Activated naive CD8-positive, alpha-beta T cell treated with anti-CD3 and anti-CD28 coated beads, Interleukin-2, amount 10 ng/mL, durations not matched to agents 7 days and 5 days (primary cell): ENCODE measurements around the gene ACTR3C. TPM values are rescaled to one million over a fixed set of nuclear protein-coding genes. Genes with fewer than 3 reads are reported as not detected.
"Not testable (repeated sequence)": the region's sequence is repeated elsewhere in the genome, so short reads cannot be mapped to it uniquely, and the experiment has no call there.

Experiments
- ATAC-seq: fragments of 150-1000 bp; cut with Tn5 transposase; one replicate; pipeline ENCODE4 v1.10.0; 2021; ENCODE audit warnings: low read depth, moderate library complexity
- POLR2A ChIA-PET: fragments of 350-600 bp; sonication (Branson Sonifier 250); formaldehyde crosslinking; loops from one replicate; lab custom pipeline; 2021; ENCODE audit warnings: antibody characterized with exemption; lab: Charles Lee
- DNase-seq: peaks from one replicate; pipeline ENCODE4 v3.0.0; 2021
- H3K27ac Mint-ChIP-seq: one replicate; pipeline ENCODE4 v1.8.0; 2022; ENCODE audit warnings: mild to moderate bottlenecking, mixed read lengths
- H3K27me3 Mint-ChIP-seq: one replicate; pipeline ENCODE4 v1.8.0; 2022; ENCODE audit warnings: mild to moderate bottlenecking, moderate library complexity, mixed read lengths
- H3K36me3 Mint-ChIP-seq: one replicate; pipeline ENCODE4 v1.8.0; 2021; ENCODE audit warnings: mild to moderate bottlenecking, mixed read lengths
- H3K4me1 Mint-ChIP-seq: one replicate; pipeline ENCODE4 v1.8.0; 2021; ENCODE audit warnings: mixed read lengths
- H3K4me3 Mint-ChIP-seq: one replicate; pipeline ENCODE4 v1.8.0; 2022; ENCODE audit warnings: mild to moderate bottlenecking, moderate library complexity, mixed read lengths
- H3K9me3 Mint-ChIP-seq: one replicate; pipeline ENCODE4 v1.8.0; 2021; ENCODE audit warnings: mixed read lengths
- total RNA-seq, 2 experiments: library from RNA; stranded (reverse); gene quantifications; one replicate each; pipeline ENCODE4 v1.2.3, GENCODE V29; 2021

The ACTR3C gene
- total RNA-seq, 2 experiments from 2014 or later, result 6.4 to 7.0 TPM

DNA sequence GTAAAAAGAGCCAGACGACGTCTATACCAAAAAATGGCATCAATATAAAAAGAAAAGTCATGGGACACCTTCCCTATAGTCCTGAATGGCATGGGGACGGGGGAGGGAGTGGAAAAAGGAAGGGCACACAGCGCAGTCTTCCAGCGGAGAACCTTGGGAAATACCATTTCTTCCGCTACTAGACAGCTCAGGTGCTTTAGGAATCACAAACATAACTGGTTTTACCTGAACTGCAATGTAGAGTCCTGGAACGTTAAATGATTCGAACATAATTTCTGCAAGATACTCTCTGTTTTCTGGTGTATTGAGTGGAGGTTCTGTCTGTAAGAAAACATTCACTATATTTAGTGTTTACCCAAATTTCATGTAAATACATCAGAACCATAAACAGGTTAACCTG, 28.3 kb downstream of the ACTR3C start:
- H3K4me1 Mint-ChIP-seq, H3K27ac Mint-ChIP-seq, POLR2A ChIA-PET, H3K36me3 Mint-ChIP-seq, H3K27me3 Mint-ChIP-seq, DNase-seq, ATAC-seq, H3K4me3 Mint-ChIP-seq, H3K9me3 Mint-ChIP-seq: not testable (repeated sequence)

DNA sequence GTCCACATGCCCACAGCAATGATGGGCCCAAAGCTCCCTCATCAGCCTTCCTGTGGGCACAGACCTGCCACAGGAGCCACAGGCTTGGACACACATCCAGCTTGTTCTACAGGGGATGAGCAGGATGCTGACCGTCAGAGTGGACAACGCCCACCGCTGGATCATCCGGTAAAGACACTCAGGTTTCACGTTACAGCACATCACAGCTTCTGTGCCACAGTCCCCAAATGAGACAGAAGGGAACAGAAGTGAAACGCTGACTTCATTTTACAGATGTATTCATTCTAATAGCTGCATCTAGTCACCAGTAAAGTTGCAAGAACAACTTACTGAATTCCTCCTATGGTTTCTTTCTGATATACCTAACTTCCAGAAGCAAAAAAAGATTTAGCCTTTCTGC, 33.0 kb downstream of the ACTR3C start:
- H3K9me3 Mint-ChIP-seq, H3K4me1 Mint-ChIP-seq, ATAC-seq, H3K27ac Mint-ChIP-seq, H3K27me3 Mint-ChIP-seq, POLR2A ChIA-PET, H3K36me3 Mint-ChIP-seq, DNase-seq, H3K4me3 Mint-ChIP-seq: not testable (repeated sequence)

DNA sequence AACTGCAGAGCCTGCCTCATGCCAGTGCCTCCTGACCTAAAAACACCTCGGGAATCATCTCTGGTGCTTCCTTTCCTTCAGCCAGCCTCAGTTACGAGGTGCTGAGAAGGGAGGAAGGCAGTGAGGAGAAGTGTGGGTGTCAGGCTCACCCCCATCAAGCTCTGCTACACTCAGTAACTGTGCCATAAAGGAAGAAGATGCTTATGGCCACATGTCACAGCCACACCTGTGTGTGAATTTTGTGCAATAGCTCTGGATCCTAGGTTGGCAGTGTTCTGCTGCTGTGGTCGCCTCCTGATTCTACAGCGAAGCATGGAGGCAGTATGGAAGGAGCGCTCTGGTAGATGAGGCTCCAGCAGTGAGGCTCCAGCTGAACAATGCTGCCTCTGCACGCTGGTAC, 34.5 kb downstream of the ACTR3C start:
- H3K9me3 Mint-ChIP-seq, H3K4me1 Mint-ChIP-seq, H3K27me3 Mint-ChIP-seq, DNase-seq, H3K36me3 Mint-ChIP-seq, ATAC-seq, H3K4me3 Mint-ChIP-seq, H3K27ac Mint-ChIP-seq, POLR2A ChIA-PET: not testable (repeated sequence)

DNA sequence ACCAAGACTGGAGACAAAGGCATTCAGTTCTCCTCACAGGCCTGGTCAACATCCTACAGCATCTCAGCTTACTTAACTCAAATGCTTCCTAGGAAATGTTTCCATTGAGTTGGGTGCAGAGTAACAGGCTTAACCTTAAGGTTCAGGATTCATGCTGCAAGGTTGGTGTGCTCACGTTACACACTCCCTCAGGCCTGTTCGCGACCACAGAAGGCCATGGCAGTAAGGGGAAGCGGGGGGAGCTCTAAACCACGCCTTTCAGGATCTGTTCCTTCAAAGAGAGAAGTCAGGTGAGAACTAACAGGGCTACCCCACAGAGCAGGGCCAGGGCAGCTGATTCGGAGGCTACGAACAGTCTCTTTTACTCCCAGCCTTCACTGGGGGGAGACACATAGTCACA, 35.5 kb downstream of the ACTR3C start:
- H3K36me3 Mint-ChIP-seq, H3K27ac Mint-ChIP-seq, H3K9me3 Mint-ChIP-seq, H3K4me3 Mint-ChIP-seq, DNase-seq, ATAC-seq, H3K4me1 Mint-ChIP-seq, H3K27me3 Mint-ChIP-seq, POLR2A ChIA-PET: not testable (repeated sequence)

DNA sequence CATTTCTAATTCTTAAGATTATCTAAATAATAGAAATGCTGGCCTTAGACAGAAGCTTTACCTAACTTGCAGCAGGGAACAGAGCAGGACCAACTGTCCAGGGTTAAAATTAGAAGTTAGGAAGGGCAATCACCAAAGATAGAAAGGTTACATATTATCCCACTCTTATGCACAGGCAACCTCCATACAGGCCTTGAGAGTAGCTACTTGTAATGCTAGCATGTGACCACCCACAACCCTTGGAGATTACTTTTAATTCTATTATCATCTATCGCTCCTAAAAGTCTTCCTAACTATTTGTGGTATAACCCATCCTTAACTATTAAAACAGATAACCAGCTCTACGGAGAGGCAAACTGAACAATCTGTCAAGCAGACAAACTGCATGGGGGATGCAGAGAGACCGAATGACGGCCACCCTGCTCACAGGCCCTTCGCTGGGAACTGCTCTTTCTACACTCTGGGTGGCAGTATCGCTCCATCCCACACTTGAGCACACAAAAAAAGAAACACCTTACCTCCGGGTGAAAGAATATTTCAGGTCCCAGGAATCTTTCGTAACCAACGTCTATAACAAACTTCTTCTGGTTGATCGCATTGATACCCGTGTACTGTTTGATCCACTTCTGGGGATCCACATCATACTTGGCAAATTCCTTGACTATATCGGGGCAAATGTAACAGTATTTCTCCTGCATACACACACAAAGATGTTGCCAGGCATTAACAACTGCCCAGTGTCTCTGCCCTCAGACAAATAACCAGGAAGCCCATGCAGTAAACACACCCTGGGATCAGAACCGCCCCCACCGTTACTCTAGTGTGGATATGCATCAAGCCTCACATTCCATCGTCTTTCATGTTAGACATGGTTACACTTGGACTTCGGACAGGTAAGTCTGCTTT, 37.2 kb downstream of the ACTR3C start:
- H3K9me3 Mint-ChIP-seq, POLR2A ChIA-PET, H3K4me3 Mint-ChIP-seq, H3K27me3 Mint-ChIP-seq, H3K27ac Mint-ChIP-seq, DNase-seq, H3K4me1 Mint-ChIP-seq, H3K36me3 Mint-ChIP-seq: not testable (repeated sequence)
- ATAC-seq, result peak; percentile 80

DNA sequence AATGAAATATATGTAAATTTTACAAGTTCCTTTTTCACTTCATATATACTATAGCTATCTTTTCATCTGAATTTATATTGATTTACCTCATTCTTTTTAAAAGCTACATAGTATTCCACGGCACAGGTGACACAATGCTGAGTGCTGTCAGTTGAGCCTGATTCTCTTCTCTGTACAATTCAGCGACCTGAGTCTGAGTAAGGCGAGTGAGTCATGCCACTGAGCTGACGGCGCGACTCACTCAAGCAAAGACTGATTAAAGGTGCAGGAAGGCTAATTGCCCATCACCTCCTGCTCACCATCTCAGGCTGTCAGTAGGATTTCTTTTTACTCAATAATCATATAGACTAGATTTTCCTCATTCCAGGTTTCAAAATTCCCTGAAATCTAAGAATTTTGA, 39.7 kb downstream of the ACTR3C start:
- H3K9me3 Mint-ChIP-seq, POLR2A ChIA-PET, ATAC-seq, DNase-seq, H3K4me1 Mint-ChIP-seq, H3K27me3 Mint-ChIP-seq, H3K27ac Mint-ChIP-seq, H3K36me3 Mint-ChIP-seq, H3K4me3 Mint-ChIP-seq: not testable (repeated sequence)

DNA sequence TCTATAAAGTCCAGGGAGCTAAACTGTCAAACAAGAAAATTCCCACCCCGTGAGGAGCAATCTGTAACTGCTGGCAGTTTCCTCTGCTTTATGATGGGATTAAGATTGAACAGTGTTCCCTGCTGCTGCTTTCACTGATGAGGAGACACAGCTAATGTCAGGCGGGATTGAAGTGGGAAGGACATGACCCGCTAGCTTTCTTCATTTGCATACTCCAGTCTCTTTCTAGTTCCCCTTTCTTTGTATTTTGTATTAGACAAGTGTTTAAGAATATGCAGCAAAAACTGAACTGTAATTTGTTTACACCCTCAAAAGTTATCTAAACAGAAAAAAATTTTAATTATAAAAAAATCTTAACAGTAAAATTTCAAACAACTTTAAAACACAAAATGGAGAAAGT, 40.2 kb downstream of the ACTR3C start:
- H3K27ac Mint-ChIP-seq, H3K9me3 Mint-ChIP-seq, POLR2A ChIA-PET, H3K4me1 Mint-ChIP-seq, DNase-seq, H3K27me3 Mint-ChIP-seq, H3K36me3 Mint-ChIP-seq, ATAC-seq, H3K4me3 Mint-ChIP-seq: not testable (repeated sequence)

DNA sequence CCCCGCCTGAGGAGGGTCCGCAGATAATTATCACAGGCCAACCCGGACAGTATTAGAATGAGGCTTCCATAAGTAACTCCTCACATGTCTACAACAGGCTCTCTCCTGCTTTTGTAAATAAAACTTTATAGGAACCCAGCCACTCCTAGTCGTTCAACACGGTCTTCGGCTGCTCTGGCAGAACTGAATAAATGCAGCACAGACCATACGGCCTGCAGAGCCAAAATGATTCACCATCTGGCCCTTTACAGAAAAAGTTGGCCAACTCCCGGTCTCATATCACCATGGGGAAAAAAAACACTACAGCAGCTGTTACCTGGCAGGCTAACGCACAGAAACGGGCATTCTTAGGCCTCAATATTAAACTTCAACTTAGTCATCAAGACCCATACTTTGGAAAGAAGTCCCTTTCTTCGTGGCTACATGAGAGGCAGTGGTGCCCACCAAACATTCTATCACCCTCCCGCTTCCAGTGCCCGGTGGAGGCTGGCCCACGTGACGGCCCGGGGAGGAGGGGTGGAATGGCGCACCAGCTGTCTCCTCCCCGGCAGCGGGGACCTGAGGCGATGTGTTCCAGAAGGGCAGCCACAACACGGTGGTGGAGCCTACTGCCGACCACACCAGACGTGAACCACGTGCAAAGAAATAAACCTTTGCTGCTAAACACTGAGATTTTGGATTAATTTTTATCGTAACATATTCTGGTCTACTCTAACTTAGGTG, 41.5 kb downstream of the ACTR3C start:
- H3K27me3 Mint-ChIP-seq, POLR2A ChIA-PET, H3K4me3 Mint-ChIP-seq, H3K4me1 Mint-ChIP-seq, H3K27ac Mint-ChIP-seq, DNase-seq, H3K36me3 Mint-ChIP-seq, ATAC-seq, H3K9me3 Mint-ChIP-seq: not testable (repeated sequence)

DNA sequence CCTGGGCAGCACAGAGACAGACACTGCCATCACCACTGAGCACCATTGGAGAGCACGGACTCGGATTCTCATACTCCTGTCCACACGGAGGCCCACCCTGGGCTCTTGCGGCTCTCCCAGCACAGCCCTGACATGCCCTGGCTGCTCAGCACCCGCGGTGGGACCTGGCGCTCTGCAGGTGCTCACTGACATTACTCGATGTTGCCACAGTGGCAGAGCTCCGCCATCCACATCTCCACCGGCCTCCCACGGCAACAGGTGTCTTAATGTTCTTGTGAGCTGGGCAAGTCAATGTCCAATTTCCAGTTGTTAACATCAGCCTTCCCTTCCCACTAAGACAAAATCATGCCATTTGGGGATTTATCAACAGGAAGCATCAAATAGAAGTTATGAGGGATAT, 45.0 kb downstream of the ACTR3C start:
- H3K36me3 Mint-ChIP-seq, H3K27me3 Mint-ChIP-seq, H3K4me1 Mint-ChIP-seq, H3K4me3 Mint-ChIP-seq, ATAC-seq, H3K27ac Mint-ChIP-seq, H3K9me3 Mint-ChIP-seq, DNase-seq, POLR2A ChIA-PET: not testable (repeated sequence)

DNA sequence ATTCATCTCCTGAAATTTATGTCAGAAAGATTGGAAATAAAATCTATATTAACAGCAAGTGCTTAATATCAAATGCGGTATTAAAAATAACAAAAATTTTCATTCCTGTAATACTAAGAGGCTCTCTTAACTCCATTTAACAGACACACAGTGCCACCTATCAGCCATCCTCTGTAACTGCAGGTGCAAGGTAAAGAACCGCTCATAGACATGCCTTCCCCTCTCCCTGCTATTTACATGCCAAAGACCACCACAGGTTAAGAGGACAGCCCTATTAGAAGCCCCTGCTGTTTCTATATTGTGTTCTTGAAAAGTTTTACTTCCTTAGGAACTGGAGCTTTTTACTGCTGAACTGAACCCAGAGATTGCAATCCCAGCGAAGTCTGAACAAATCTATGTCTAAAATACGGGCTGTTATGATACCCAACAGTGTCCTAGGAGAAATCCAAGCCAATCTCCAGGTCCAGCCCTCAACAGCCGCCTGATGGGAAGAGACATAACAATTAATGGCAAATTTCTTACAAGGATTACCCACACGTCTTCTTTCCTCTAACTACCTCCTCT, 47.1 kb downstream of the ACTR3C start:
- ATAC-seq, result peak; percentile 66
- DNase-seq, POLR2A ChIA-PET, H3K4me1 Mint-ChIP-seq, H3K36me3 Mint-ChIP-seq, H3K27ac Mint-ChIP-seq, H3K9me3 Mint-ChIP-seq, H3K27me3 Mint-ChIP-seq, H3K4me3 Mint-ChIP-seq: not testable (repeated sequence)

DNA sequence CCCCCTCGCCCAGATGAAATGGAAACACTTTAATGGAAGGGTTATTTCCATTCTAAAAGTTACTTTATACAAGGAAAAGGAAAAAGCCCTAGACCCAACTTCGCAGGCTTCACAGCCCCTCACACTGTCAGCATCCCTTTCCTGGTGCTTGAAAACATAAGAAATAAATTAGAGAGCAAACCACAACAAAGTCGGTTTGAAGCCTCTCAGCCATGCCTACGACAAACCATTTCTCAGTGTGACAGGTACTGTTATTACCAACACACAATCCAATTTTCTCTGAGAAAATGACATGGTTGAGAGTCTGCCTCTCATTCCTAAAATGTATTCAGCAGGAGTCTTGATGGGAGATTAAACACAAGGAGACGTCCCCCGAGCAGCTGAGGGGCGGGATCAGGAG, 51.4 kb downstream of the ACTR3C start:
- ATAC-seq, result peak; percentile 54
- H3K27ac Mint-ChIP-seq, H3K4me1 Mint-ChIP-seq, H3K36me3 Mint-ChIP-seq, H3K9me3 Mint-ChIP-seq, H3K27me3 Mint-ChIP-seq, POLR2A ChIA-PET, DNase-seq, H3K4me3 Mint-ChIP-seq: not testable (repeated sequence)

DNA sequence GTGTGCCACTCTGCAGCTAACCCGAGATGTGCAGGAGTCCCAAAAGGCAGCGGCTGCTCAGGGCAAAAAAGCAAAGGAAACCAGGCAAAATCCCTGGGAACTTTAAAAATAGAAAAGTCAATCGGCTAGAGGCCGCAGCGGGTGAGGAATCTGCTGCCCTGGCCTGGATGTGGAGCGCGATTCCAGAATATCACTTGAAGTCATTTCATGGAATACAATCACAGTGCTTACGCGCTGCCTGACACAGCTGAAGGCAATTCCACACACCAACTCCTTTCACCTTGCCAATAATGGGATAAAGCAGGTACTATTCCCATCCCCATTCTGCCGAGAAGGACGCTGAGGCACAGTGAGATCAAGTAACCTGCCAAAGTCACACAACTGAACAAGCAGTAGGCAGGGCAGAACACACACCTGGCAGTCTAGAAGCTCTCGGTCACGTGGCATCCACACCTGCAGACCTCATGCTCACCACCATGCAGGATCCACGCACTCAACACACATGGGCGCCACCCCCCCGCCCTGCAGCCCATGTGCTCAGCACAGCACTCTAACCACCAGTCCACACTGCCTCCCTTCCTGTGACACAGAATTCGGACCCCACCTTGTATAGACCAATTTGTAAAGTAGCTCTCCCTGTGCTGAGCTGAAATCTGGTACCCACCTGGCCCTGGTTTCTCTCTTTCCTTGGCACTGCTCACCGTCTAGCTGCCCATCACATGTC, 53.1 kb downstream of the ACTR3C start:
- DNase-seq, H3K36me3 Mint-ChIP-seq, H3K4me1 Mint-ChIP-seq, H3K27ac Mint-ChIP-seq, H3K9me3 Mint-ChIP-seq, H3K27me3 Mint-ChIP-seq, H3K4me3 Mint-ChIP-seq, POLR2A ChIA-PET, ATAC-seq: not testable (repeated sequence)

DNA sequence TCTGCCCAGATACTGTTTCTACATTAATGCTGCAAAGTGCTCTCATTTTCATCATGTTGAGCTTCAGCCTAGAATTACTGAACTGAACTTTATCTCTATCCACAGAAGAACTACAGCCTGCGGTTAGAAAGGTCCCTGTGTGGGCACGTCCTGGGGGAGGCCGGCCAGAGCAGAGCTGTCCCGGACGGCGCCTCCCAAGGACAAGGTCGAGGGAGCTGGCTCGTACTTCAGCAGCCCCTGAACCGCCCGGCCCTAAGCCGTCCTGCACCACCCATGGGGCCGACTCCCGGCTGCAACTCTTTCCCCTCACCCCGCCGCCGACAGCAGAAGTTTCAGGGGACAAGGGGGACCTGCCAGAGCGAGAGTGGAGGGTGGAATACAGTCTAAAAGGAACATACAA, 54.5 kb downstream of the ACTR3C start:
- DNase-seq, ATAC-seq, H3K4me1 Mint-ChIP-seq, H3K9me3 Mint-ChIP-seq, H3K27ac Mint-ChIP-seq, POLR2A ChIA-PET, H3K36me3 Mint-ChIP-seq, H3K27me3 Mint-ChIP-seq, H3K4me3 Mint-ChIP-seq: not testable (repeated sequence)
